ENCODE results near the gene LAMP2. TPM values are rescaled to one million over a fixed set of nuclear protein-coding genes. Genes with fewer than 3 reads are reported as not detected.
A peak's percentile ranks its signal among the peaks of the same experiment; 100 is the strongest.

LAMP2 gene
- 100 to 1,000 TPM; 119 to 154 (median 131) TPM for total RNA-seq

DNA sequence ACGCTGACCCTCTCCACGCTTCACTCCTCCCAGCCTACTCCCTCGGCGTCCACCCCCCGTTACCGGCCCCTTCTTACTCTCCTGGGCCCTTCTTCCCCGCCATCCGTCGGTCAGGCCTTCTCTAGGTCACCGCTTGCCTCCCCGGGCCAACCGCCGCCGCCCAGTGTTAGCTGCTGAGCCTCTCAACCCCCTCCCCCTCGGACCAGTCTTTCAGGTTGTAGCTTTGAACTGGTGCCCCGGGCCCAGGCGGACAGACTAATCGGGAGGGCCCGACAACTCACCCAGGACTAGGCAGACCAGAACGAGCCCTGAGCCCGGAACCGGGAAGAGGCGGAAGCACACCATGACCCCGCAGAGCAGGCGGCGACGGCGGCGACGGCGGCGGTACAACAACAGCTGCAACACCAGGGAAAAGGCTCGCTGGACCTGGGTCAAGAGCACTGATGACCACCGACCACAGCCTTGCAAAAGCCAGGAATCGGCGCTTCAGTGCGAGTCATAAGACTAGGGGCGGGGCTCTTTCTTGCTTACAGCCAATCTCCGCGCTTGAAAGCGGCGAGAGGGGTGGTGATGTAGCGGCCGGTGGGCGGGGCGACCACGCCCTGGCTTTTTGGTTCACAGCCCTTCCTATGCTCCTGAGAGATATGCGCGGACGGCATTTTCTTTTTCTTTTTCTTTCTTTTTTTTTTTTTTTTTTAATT is at the start of gene LAMP2:
Gene LAMP2, minus strand, starts transcription at position 472 of the 701 bp plus-strand sequence. Its CDS starts 127 bp downstream, at position 345.
- Histone ChIP-seq H3K27ac (peak within 1 kb of the TSS; percentile 93), H3K36me3 (no peaks in the 10 kb centered on the region), H3K4me1 (peaks cover 22% of the 10 kb centered on the region), H3K9me3 (no peaks in the 10 kb centered on the region), H3K4me3 (peak within 1 kb of the TSS; percentile 61), H3K27me3 (no peaks in the 10 kb centered on the region)
- TF ChIP-seq POLR2AphosphoS5 (IDR thresholded peaks at IDR 0.05), result peak in 2 of 3 donors; percentile 53 to 55
- no peak for TF ChIP-seq EP300 (IDR thresholded peaks at IDR 0.05)
- TF ChIP-seq, protein P1, sequence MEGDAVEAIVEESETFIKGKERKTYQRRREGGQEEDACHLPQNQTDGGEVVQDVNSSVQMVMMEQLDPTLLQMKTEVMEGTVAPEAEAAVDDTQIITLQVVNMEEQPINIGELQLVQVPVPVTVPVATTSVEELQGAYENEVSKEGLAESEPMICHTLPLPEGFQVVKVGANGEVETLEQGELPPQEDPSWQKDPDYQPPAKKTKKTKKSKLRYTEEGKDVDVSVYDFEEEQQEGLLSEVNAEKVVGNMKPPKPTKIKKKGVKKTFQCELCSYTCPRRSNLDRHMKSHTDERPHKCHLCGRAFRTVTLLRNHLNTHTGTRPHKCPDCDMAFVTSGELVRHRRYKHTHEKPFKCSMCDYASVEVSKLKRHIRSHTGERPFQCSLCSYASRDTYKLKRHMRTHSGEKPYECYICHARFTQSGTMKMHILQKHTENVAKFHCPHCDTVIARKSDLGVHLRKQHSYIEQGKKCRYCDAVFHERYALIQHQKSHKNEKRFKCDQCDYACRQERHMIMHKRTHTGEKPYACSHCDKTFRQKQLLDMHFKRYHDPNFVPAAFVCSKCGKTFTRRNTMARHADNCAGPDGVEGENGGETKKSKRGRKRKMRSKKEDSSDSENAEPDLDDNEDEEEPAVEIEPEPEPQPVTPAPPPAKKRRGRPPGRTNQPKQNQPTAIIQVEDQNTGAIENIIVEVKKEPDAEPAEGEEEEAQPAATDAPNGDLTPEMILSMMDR (IDR thresholded peaks at IDR 0.05), result no peak
- peak; percentile 34 to 81 for TF ChIP-seq POLR2A (IDR thresholded peaks at IDR 0.05)
- peak; percentile 91 to 93 for DNase-seq (ENCODE audit: low spot score in 2 of 2)
- 32% methylated on average over 33 of the region's 50 CpGs for WGBS

DNA sequence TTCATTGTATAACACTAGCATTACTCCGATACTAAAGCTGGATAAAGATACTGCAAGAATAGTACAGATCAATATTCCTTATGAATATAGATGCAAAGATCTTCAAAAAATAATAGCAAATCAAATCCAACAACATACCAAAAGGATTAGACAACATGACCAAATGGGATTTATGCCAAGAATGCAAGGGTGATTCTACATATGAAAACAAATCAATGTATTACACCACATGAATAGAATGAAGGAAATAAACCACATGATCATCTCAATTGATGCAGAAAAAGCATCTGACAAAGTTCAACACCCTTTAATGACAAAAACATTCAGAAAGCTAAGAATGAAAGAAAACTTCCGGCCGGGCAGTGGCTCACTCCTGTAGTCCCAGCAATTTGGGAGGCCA is 48.8 kb upstream of the LAMP2 start:
- H3K27ac ChIP-seq, result no peak overlapping the region
- no peak overlapping the region for H3K4me3 ChIP-seq
- no peaks in the 10 kb centered on the region for H3K36me3 ChIP-seq
- no peaks in the 10 kb centered on the region for H3K9me3 ChIP-seq
- WGBS, result 89% methylated on average over 3 of the region's 3 CpGs
- DNase-seq (ENCODE audit: low spot score in 2 of 2), result no peak
- no peak for TF ChIP-seq EP300 (IDR thresholded peaks at IDR 0.05)
- no peak for TF ChIP-seq POLR2AphosphoS5 (IDR thresholded peaks at IDR 0.05)
- no peak for TF ChIP-seq POLR2A (IDR thresholded peaks at IDR 0.05)
- TF ChIP-seq, protein P1 (IDR thresholded peaks at IDR 0.05), result no peak
- H3K4me1 ChIP-seq, result no peaks in the 10 kb centered on the region
- H3K27me3 ChIP-seq, result no peaks in the 10 kb centered on the region

DNA sequence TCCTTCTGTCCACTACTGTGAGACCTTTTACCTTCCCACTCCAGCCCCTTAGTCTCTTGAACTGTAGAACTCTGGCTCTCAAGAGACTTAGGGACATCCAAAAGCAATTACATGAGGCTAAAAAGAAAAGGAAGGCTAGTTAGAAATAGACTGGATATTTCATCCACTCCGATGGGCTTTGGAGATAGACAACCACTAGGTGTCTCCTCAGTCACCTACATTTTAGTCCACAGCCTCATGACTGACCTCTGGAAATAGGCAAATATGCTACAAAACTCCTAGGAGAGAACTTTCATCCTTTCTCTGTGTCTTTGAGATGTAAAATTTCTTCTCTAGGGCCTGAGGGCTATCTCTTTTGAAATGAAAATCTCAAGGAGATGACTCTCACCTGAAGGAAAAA is 45.1 kb upstream of the LAMP2 start:
- Histone ChIP-seq H3K4me1 (no peaks in the 10 kb centered on the region), H3K27ac (no peak overlapping the region), H3K27me3 (no peaks in the 10 kb centered on the region), H3K36me3 (no peaks in the 10 kb centered on the region), H3K9me3 (no peaks in the 10 kb centered on the region), H3K4me3 (no peak overlapping the region)
- no peak for DNase-seq (ENCODE audit: low spot score in 2 of 2)
- 42% methylated on average over 1 of the region's 1 CpG for WGBS
- TF ChIP-seq, protein P1 (IDR thresholded peaks at IDR 0.05), result no peak
- TF ChIP-seq EP300 (IDR thresholded peaks at IDR 0.05), result no peak
- no peak for TF ChIP-seq POLR2A (IDR thresholded peaks at IDR 0.05)
- TF ChIP-seq POLR2AphosphoS5 (IDR thresholded peaks at IDR 0.05), result no peak

DNA sequence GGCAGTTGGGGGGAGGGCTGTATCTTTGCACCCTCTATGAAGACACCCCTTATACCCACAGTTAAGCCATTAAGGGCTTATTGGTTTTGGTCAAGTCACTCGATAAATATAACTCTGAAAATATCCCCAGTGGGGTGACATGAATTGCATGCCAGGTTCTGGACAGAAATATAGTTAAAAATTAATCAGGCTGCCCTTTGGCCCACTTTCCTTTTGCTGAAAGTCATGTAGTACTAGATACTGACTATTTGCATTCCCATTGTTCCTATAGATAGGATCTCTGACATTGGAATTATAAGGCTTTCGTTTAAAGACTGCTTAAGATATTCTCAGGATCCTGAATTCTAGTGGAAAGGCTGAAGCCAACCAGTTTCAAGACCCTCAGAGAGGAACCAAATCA is 43.5 kb upstream of the LAMP2 start:
- Histone ChIP-seq H3K4me3 (no peak overlapping the region), H3K36me3 (no peaks in the 10 kb centered on the region), H3K4me1 (no peaks in the 10 kb centered on the region), H3K9me3 (no peaks in the 10 kb centered on the region), H3K27me3 (no peaks in the 10 kb centered on the region), H3K27ac (no peak overlapping the region)
- TF ChIP-seq, protein P1 (IDR thresholded peaks at IDR 0.05), result no peak
- WGBS, result 68% methylated on average over 2 of the region's 2 CpGs
- DNase-seq (ENCODE audit: low spot score in 2 of 2), result no peak

DNA sequence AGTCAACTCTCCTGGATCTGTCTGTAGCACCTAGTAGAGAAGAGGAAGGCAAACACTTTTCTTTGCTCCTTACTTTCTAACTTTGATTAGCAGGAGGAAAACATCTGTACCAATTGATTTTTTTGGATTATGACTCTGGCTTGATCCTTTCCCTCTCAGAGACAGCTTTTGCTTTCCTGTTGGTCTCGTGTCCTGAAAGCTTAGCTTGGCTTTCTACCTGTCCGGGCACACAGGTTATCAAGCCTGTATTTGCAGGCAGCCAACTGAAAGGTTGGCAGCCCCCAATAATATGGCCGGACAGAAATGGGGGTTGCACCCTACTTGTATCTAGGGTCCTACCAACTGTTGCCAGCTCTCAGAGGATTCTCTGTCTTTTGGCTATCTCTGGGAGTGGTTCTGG is 43.1 kb upstream of the LAMP2 start:
- 61% methylated on average over 3 of the region's 3 CpGs for WGBS
- Histone ChIP-seq H3K36me3 (no peaks in the 10 kb centered on the region), H3K27me3 (no peaks in the 10 kb centered on the region), H3K4me1 (no peaks in the 10 kb centered on the region), H3K27ac (no peak overlapping the region), H3K4me3 (no peak overlapping the region), H3K9me3 (no peaks in the 10 kb centered on the region)
- TF ChIP-seq EP300 (IDR thresholded peaks at IDR 0.05), result no peak
- no peak for TF ChIP-seq POLR2AphosphoS5 (IDR thresholded peaks at IDR 0.05)
- TF ChIP-seq POLR2A (IDR thresholded peaks at IDR 0.05), result no peak
- TF ChIP-seq, protein P1 (IDR thresholded peaks at IDR 0.05), result no peak
- no peak for DNase-seq (ENCODE audit: low spot score in 2 of 2)
